Activated CD4-positive, CD25-positive, alpha-beta regulatory T cell (primary cell): Measurements from ENCODE around the gene ADI1.

Experiments used
- DNase-seq, 4 experiments: peaks; one replicate each; lab custom pipeline; 2025; lab: John Stamatoyannopoulos, UW

ADI1 gene

GRCh38 chr2:3519255-3520205 lies at the start of gene ADI1:
Gene ADI1 (minus strand): TSS chr2:3519531. CDS start chr2:3519487, 44 bp downstream.
- peak; percentile 59 to 65 (median 64) for DNase-seq

- no peak for DNase-seq
Measured at GRCh38 chr2:3566806-3567205, 47.5 kb upstream of the ADI1 start.

GRCh38 chr2:3565117-3565516 lies 45.8 kb upstream of the ADI1 start:
- DNase-seq, result no peak

- DNase-seq, result no peak
Measured at GRCh38 chr2:3563521-3563976, 44.2 kb upstream of the ADI1 start.

- peak; percentile 95 to 99 (median 97) for DNase-seq
Measured at GRCh38 chr2:3558205-3559014, 39.1 kb upstream of the ADI1 start, which contains the start of gene RNASEH1. Gene RNASEH1 (minus strand): TSS chr2:3558333. CDS start chr2:3558260, 73 bp downstream.

- DNase-seq, result no peak
Measured at GRCh38 chr2:3557639-3558204, 38.4 kb upstream of the ADI1 start.

- DNase-seq, result no peak
Measured at GRCh38 chr2:3553946-3554345, 34.6 kb upstream of the ADI1 start.

- no peak for DNase-seq
Measured at GRCh38 chr2:3547915-3548314, 28.6 kb upstream of the ADI1 start.

- no peak for DNase-seq
Measured at GRCh38 chr2:3545788-3546478, 26.6 kb upstream of the ADI1 start.

- no peak for DNase-seq
Measured at GRCh38 chr2:3543023-3543683, 23.8 kb upstream of the ADI1 start.

GRCh38 chr2:3542107-3542506 lies 22.8 kb upstream of the ADI1 start:
- no peak for DNase-seq

GRCh38 chr2:3539836-3540235 lies 20.5 kb upstream of the ADI1 start:
- DNase-seq, result no peak

- no peak for DNase-seq
Measured at GRCh38 chr2:3536682-3537632, 17.6 kb upstream of the ADI1 start.

- no peak for DNase-seq
Measured at GRCh38 chr2:3535794-3536681, 16.7 kb upstream of the ADI1 start.

GRCh38 chr2:3535467-3535793 lies 16.1 kb upstream of the ADI1 start:
- no peak for DNase-seq

GRCh38 chr2:3534251-3534814 lies 15.0 kb upstream of the ADI1 start:
- DNase-seq, result no peak

- DNase-seq, result no peak
Measured at GRCh38 chr2:3533836-3534235, 14.5 kb upstream of the ADI1 start.

GRCh38 chr2:3532941-3533340 lies 13.6 kb upstream of the ADI1 start:
- DNase-seq, result no peak
